Measurements from ENCODE around the gene SERPIND1. TPM values are rescaled to one million over a fixed set of nuclear protein-coding genes. Genes with fewer than 3 reads are reported as not detected.

Gene SERPIND1
- 1.3 TPM in 1 of 2 replicates, not detected in the other for total RNA-seq

GRCh38 chr22:20773793-20774212 is at the start of gene SERPIND1:
Gene SERPIND1, plus strand, starts transcription at chr22:20774113. Its CDS starts 5,200 bp downstream, at chr22:20779313.

Other genes with a start within 250 kb of the SERPIND1 start
- gene PI4KA, start 84.7 kb downstream of the SERPIND1 start, total RNA-seq: 16.6 and 33.4 TPM in 2 replicates
- 6.2 and 7.1 TPM in 2 replicates for gene SNAP29, start 84.9 kb downstream of the SERPIND1 start, total RNA-seq
- 52.4 and 64.4 TPM in 2 replicates for gene CRKL, start 143.3 kb downstream of the SERPIND1 start, total RNA-seq
- gene AIFM3, start 193.1 kb downstream of the SERPIND1 start, total RNA-seq: 0.56 and 0.58 TPM in 2 replicates
- 44.3 and 54.7 TPM in 2 replicates for gene LZTR1, start 208.2 kb downstream of the SERPIND1 start, total RNA-seq
- gene THAP7, start 228.0 kb downstream of the SERPIND1 start, total RNA-seq: 27.0 and 29.3 TPM in 2 replicates
- 2.7 and 9.3 TPM in 2 replicates for gene P2RX6, start 241.1 kb downstream of the SERPIND1 start, total RNA-seq

Measured in regular cardiac myocyte (primary cell).